ENCODE data around the gene CDHR1.

GRCh38 chr10:84197643-84198042 is 3.3 kb downstream of the CDHR1 start:
- no peak for TF ChIP-seq POLR2A (IDR thresholded peaks at IDR 0.05)
- TF ChIP-seq, protein P1, sequence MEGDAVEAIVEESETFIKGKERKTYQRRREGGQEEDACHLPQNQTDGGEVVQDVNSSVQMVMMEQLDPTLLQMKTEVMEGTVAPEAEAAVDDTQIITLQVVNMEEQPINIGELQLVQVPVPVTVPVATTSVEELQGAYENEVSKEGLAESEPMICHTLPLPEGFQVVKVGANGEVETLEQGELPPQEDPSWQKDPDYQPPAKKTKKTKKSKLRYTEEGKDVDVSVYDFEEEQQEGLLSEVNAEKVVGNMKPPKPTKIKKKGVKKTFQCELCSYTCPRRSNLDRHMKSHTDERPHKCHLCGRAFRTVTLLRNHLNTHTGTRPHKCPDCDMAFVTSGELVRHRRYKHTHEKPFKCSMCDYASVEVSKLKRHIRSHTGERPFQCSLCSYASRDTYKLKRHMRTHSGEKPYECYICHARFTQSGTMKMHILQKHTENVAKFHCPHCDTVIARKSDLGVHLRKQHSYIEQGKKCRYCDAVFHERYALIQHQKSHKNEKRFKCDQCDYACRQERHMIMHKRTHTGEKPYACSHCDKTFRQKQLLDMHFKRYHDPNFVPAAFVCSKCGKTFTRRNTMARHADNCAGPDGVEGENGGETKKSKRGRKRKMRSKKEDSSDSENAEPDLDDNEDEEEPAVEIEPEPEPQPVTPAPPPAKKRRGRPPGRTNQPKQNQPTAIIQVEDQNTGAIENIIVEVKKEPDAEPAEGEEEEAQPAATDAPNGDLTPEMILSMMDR (IDR thresholded peaks at IDR 0.05): no peak
